Right lobe of liver (tissue), 6 donors: ENCODE data around the gene PRR5L. TPM values are rescaled to one million over a fixed set of nuclear protein-coding genes. Genes with fewer than 3 reads are reported as not detected.

Experiments
- ATAC-seq, 4 donors: fragments of 200-7000 bp; cut with Tn5 transposase; one replicate each; pipeline ENCODE4 v1.9.1; 2020; ENCODE audit warnings: mild to moderate bottlenecking in 4 of 4, moderate library complexity in 4 of 4
- DNase-seq, 3 donors: peaks; one replicate each; pipeline ENCODE4 v3.0.0-alpha.2; 2020
- H3K27ac ChIP-seq, 3 donors: fragments of 200-600 bp; one replicate each; pipeline ENCODE4 v1.8.0; 2022
- H3K27me3 ChIP-seq, 2 donors: fragments of 200-600 bp; one replicate each; pipeline ENCODE4 v1.8.0; 2022
- H3K36me3 ChIP-seq, 4 donors: fragments of 200-600 bp; sonication (generic) in 1 of 4; one replicate each; pipeline versions ENCODE4 v1.5.1 to v1.8.0; 2017 to 2022; ENCODE audit warnings: control low read depth in 1 of 4
- H3K4me1 ChIP-seq, 4 donors: fragments of 200-600 bp; sonication (generic) in 1 of 4; one replicate each; pipeline versions ENCODE4 v1.5.1 to v1.8.0; 2017 to 2022; ENCODE audit warnings: control low read depth in 1 of 4
- H3K4me3 ChIP-seq, 3 donors: fragments of 200-600 bp; one replicate each; pipeline ENCODE4 v1.8.0; 2022
- H3K9me3 ChIP-seq, 4 donors: fragments of 200-600 bp; sonication (generic) in 1 of 4; one replicate each; pipeline versions ENCODE4 v1.5.1 to v1.8.0; 2017 to 2022; ENCODE audit warnings: control low read depth in 1 of 4
- CTCF ChIP-seq, 4 donors: fragments of 200-600 bp in 3 of 4; fragments of 450-650 bp in 1 of 4; IDR thresholded peaks; one replicate each; pipeline versions ENCODE4 v1.5.1 to v1.8.0; 2016 to 2022; ENCODE audit warnings: antibody characterized with exemption in 4 of 4, mild to moderate bottlenecking in 2 of 4
- POLR2A ChIP-seq: fragments of 450-650 bp; IDR thresholded peaks from one replicate; pipeline ENCODE4 v1.6.1; 2017; ENCODE audit warnings: antibody characterized with exemption, mild to moderate bottlenecking
- WGBS: methylation state at CpG from one replicate; pipeline ENCODE4 v1.1.6; 2018; ENCODE audit warnings: low coverage, low lambda C conversion rate; ENCODE audit not compliant: insufficient coverage; ENCODE audit errors: missing lambda C conversion rate; 5-methylcytosine and 5-hydroxymethylcytosine counted together
- intact Hi-C, 2 donors: fragments of 100-400 bp; cut with DNase I; formaldehyde crosslinking; loops; one replicate each; pipeline versions ENCODE4 v1.11.2 to v1.14.1; 2022
- total RNA-seq, 6 experiments: library from RNA; depleted of rRNA in 2 of 6; stranded (reverse); fragments of >200 nt in 2 of 6; fragmentation: NEBNext Ultra II Directional in 3 of 6; extraction: Animal tissue kit (Norgen Biotek cat#: 25700) in 3 of 6; gene quantifications; one replicate each; pipeline versions ENCODE4 v1.1.0 to v1.2.4, GENCODE V29; 2016 to 2023
- donor health status: DM: no; HTN: yes; CAD: no.
- donor health status: DM: no; HTN: no; CAD: no.
- donor health status: DM: no; HTN: no; CAD: no.
- donor health status: DM: no; HTN: yes; CAD: no.
- donor health status: DM: no; HTN: yes; CAD: no.

The PRR5L gene
- total RNA-seq, 6 experiments from 2014 or later = 2.2 to 4.5 (median 2.3) TPM

- ATAC-seq (no peak), DNase-seq (peak in 1 of 3 donors; percentile 13)
- no peaks in the 10 kb centered on the region for H3K36me3 ChIP-seq
- H3K4me1 ChIP-seq = no peaks in the 10 kb centered on the region
- intact Hi-C loops = no loop called here
- H3K9me3 ChIP-seq = no peaks in the 10 kb centered on the region
- H3K27ac ChIP-seq = no peak overlapping the region
- no peaks in the 10 kb centered on the region for H3K27me3 ChIP-seq
- 70% methylated on average over 4 of the region's 4 CpGs for WGBS
- H3K4me3 ChIP-seq = no peak overlapping the region
- no peak for TF ChIP-seq POLR2A
- TF ChIP-seq CTCF (IDR thresholded peaks at IDR 0.05) = no peak
Measured at GRCh38 chr11:36399236-36399635, 103.1 kb downstream of the PRR5L start.

- Histone ChIP-seq H3K27me3 (no peaks in the 10 kb centered on the region), H3K4me3 (no peak overlapping the region), H3K36me3 (no peaks in the 10 kb centered on the region), H3K9me3 (no peaks in the 10 kb centered on the region), H3K4me1 (no peaks in the 10 kb centered on the region), H3K27ac (no peak overlapping the region)
- intact Hi-C loops = no loop called here
- DNase-seq (peak in 1 of 3 donors; percentile 14), ATAC-seq (no peak)
- 81% methylated on average over 5 of the region's 5 CpGs for WGBS
- TF ChIP-seq CTCF (IDR thresholded peaks at IDR 0.05) = no peak
- TF ChIP-seq POLR2A = no peak
Measured at GRCh38 chr11:36399745-36400144, 103.7 kb downstream of the PRR5L start.

- Histone ChIP-seq H3K27me3 (no peaks in the 10 kb centered on the region), H3K36me3 (no peaks in the 10 kb centered on the region), H3K4me1 (no peaks in the 10 kb centered on the region), H3K4me3 (no peak overlapping the region), H3K27ac (no peak overlapping the region), H3K9me3 (no peaks in the 10 kb centered on the region)
- peak in 1 of 4 donors; percentile 39 for ATAC-seq
- peak in 1 of 3 donors; percentile 44 for DNase-seq
- WGBS = 71% methylated on average over 9 of the region's 21 CpGs
- TF ChIP-seq POLR2A = no peak
- no peak for TF ChIP-seq CTCF (IDR thresholded peaks at IDR 0.05)
- intact Hi-C loops = no loop called here
Measured at GRCh38 chr11:36400766-36401455, 104.8 kb downstream of the PRR5L start.

GRCh38 chr11:36402568-36403170 lies 106.6 kb downstream of the PRR5L start:
- ATAC-seq = peak; percentile 21 to 51 (median 29)
- Histone ChIP-seq H3K4me3 (no peak overlapping the region), H3K9me3 (no peaks in the 10 kb centered on the region), H3K27me3 (no peaks in the 10 kb centered on the region), H3K36me3 (no peaks in the 10 kb centered on the region), H3K4me1 (no peaks in the 10 kb centered on the region), H3K27ac (no peak overlapping the region)
- 57% methylated on average over 5 of the region's 11 CpGs for WGBS
- intact Hi-C loops = no loop called here
- DNase-seq = peak in 1 of 3 donors; percentile 40
- TF ChIP-seq POLR2A (no peak), CTCF (IDR thresholded peaks at IDR 0.05) (no peak)
